MCF 10A (cell line): ENCODE measurements around the gene ERC2. TPM values are rescaled to one million over a fixed set of nuclear protein-coding genes. Genes with fewer than 3 reads are reported as not detected.

ENCODE experiments used
- BruUV-seq: library from RNA; stranded (reverse); fragments of 400-500 nt; replicated peaks from 2 replicates; lab custom pipeline; 2021; lab: Mats Ljungman, UMichigan
- CTCF ChIA-PET: fragments of 300-600 bp; sonication (Branson Sonifier 250); formaldehyde crosslinking; extraction: SDS; loops from one replicate; lab custom pipeline; 2021; ENCODE audit warnings: antibody characterized with exemption, inconsistent platforms; lab: Yijun Ruan, JAX
- POLR2A ChIA-PET: fragments of 300-600, 350-650 bp; sonication (Branson Sonifier 250); formaldehyde crosslinking; extraction: SDS; loops from one replicate; lab custom pipeline; 2020; ENCODE audit warnings: antibody characterized with exemption, inconsistent platforms; lab: Yijun Ruan, JAX
- DNase-seq: peaks from one replicate; pipeline ENCODE4 v3.0.0-alpha.2; 2018; ENCODE audit not compliant: unreplicated experiment
- H3K27ac Mint-ChIP-seq: one replicate; pipeline ENCODE4 v1.8.0; 2022; ENCODE audit warnings: mild to moderate bottlenecking, low read depth, mixed read lengths; ENCODE audit not compliant: unreplicated experiment
- H3K27me3 Mint-ChIP-seq: one replicate; pipeline ENCODE4 v1.8.0; 2022; ENCODE audit warnings: mixed read lengths; ENCODE audit not compliant: insufficient read depth, unreplicated experiment
- H3K36me3 Mint-ChIP-seq: one replicate; pipeline ENCODE4 v1.8.0; 2022; ENCODE audit warnings: mild to moderate bottlenecking, moderate library complexity, mixed read lengths; ENCODE audit not compliant: insufficient read depth, unreplicated experiment
- H3K4me1 Mint-ChIP-seq: one replicate; pipeline ENCODE4 v1.8.0; 2022; ENCODE audit warnings: mixed read lengths; ENCODE audit not compliant: insufficient read depth, unreplicated experiment
- H3K4me3 Mint-ChIP-seq: one replicate; pipeline ENCODE4 v1.8.0; 2022; ENCODE audit warnings: mild to moderate bottlenecking, moderate library complexity, mixed read lengths; ENCODE audit not compliant: unreplicated experiment
- H3K9me3 Mint-ChIP-seq: one replicate; pipeline ENCODE4 v1.8.0; 2022; ENCODE audit warnings: mixed read lengths; ENCODE audit not compliant: unreplicated experiment
- CTCF ChIP-seq: fragments of 200-600 bp; IDR thresholded peaks from one replicate; pipeline ENCODE4 v1.8.0; 2022; ENCODE audit warnings: antibody characterized with exemption, mild to moderate bottlenecking; ENCODE audit not compliant: unreplicated experiment
- intact Hi-C: fragments of 100-400 bp; cut with micrococcal nuclease; formaldehyde crosslinking; loops from 2 replicates; pipeline ENCODE4 v1.14.1; 2022
- total RNA-seq: library from RNA; stranded (reverse); gene quantifications from 2 replicates; pipeline ENCODE4 v1.2.3, GENCODE V29; 2022

The ERC2 gene
- total RNA-seq, 1 experiment from 2014 or later = 0.42 TPM

DNA sequence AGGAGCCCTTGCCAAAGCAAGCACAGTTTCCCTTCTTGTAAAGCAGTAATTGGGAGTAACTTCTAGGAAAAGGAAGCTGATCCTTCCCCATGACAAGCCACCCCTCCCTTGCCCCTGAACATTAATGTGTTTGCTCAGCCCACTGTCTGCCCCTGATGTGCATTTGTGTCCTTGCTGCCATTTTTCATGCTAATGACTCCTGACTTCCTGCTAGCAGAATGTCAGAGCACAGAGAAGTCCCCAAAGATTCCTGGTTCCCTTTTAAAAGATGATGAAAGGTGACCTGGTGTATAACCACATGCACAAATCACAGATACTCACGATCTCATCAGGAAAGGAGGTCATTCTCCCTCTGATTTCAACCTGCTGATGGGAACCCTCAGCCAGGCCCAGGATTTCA is 936.9 kb downstream of the ERC2 start:
- H3K27ac Mint-ChIP-seq = no peak overlapping the region
- H3K4me3 Mint-ChIP-seq = no peak overlapping the region
- DNase-seq = no peak
- no peaks in the 10 kb centered on the region for H3K4me1 Mint-ChIP-seq
- TF ChIP-seq CTCF = no peak
- H3K27me3 Mint-ChIP-seq = no peaks in the 10 kb centered on the region
- no peaks in the 10 kb centered on the region for H3K36me3 Mint-ChIP-seq
- ChIA-PET POLR2A (no interaction called here), CTCF (interaction anchor here (0.6 to 1.2 kb wide), 2 partner anchors 46 to 190 kb away, joined by 3 read pairs; no protein-coding TSS in a partner anchor)
- H3K9me3 Mint-ChIP-seq = no peaks in the 10 kb centered on the region
- intact Hi-C loops = no loop called here
- BruUV-seq = no TSS peak

DNA sequence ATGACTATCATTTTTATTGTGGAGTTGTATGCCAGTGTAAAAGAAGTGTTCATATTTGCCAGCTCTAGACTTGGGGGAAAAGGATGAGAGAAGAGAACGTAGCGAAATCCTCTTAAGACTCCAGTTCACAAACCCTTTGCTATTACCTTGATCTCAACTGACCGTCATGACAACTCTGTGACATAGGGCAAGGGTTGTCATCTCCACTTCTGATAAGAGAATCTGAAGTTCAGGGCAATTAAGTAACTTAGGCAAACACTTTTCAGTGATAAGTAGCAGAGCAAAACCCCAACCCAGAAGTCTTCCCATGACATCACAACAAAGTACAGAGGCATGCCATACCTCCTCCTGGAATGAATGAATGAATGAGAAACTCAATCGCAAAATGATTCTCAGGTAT is 940.9 kb downstream of the ERC2 start:
- ChIA-PET CTCF (interaction anchor here (0.6 to 1.0 kb wide), 2 partner anchors 195 to 1243 kb away, joined by 3 read pairs; no protein-coding TSS in a partner anchor), POLR2A (no interaction called here)
- no TSS peak for BruUV-seq
- TF ChIP-seq CTCF = no peak
- H3K4me3 Mint-ChIP-seq = no peak overlapping the region
- H3K27ac Mint-ChIP-seq = no peak overlapping the region
- intact Hi-C loops = no loop called here
- no peaks in the 10 kb centered on the region for H3K27me3 Mint-ChIP-seq
- no peaks in the 10 kb centered on the region for H3K9me3 Mint-ChIP-seq
- H3K4me1 Mint-ChIP-seq = peaks cover 12% of the 10 kb centered on the region
- no peak for DNase-seq
- H3K36me3 Mint-ChIP-seq = no peaks in the 10 kb centered on the region

GRCh38 chr3:55526332-55527030 is 941.8 kb downstream of the ERC2 start:
- no peaks in the 10 kb centered on the region for H3K9me3 Mint-ChIP-seq
- ChIA-PET CTCF (interaction anchor here (0.6 kb wide), 1 partner anchor 1242 kb away, joined by 3 read pairs; no protein-coding TSS in a partner anchor), POLR2A (no interaction called here)
- DNase-seq = no peak
- intact Hi-C loops = no loop called here
- no peak overlapping the region for H3K4me3 Mint-ChIP-seq
- BruUV-seq = no TSS peak
- H3K27ac Mint-ChIP-seq = no peak overlapping the region
- TF ChIP-seq CTCF = no peak
- no peaks in the 10 kb centered on the region for H3K36me3 Mint-ChIP-seq
- peaks cover 12% of the 10 kb centered on the region for H3K4me1 Mint-ChIP-seq
- H3K27me3 Mint-ChIP-seq = no peaks in the 10 kb centered on the region

- H3K36me3 Mint-ChIP-seq = no peaks in the 10 kb centered on the region
- DNase-seq = no peak
- H3K4me1 Mint-ChIP-seq = peaks cover 12% of the 10 kb centered on the region
- intact Hi-C loops = no loop called here
- no peak for TF ChIP-seq CTCF
- POLR2A ChIA-PET = interaction anchor here (0.6 kb wide), 1 partner anchor 372 kb away, joined by 3 read pairs; no protein-coding TSS in a partner anchor
- CTCF ChIA-PET = interaction anchor here (0.5 to 1.6 kb wide), 5 partner anchors 37 to 635 kb away, joined by 3 to 5 read pairs (median 4); no protein-coding TSS in a partner anchor
- BruUV-seq = no TSS peak
- no peak overlapping the region for H3K4me3 Mint-ChIP-seq
- no peak overlapping the region for H3K27ac Mint-ChIP-seq
- no peaks in the 10 kb centered on the region for H3K27me3 Mint-ChIP-seq
- no peaks in the 10 kb centered on the region for H3K9me3 Mint-ChIP-seq
Measured at GRCh38 chr3:55525436-55525835, 942.8 kb downstream of the ERC2 start.
